PC-3 (cell line): ENCODE measurements around the gene PPM1E.

Experiments
- CTCF ChIP-seq: fragments of 300-600 bp; sonication (generic); conservative IDR thresholded peaks from 2 replicates; pipeline ENCODE4 v1.5.1; 2017; ENCODE audit warnings: antibody characterized with exemption, low read depth, mild to moderate bottlenecking, low read length
- EZH2phosphoT487 ChIP-seq: fragments of 300-600 bp; sonication (generic); IDR thresholded peaks from 2 replicates; pipeline ENCODE4 v1.6.1; 2018; ENCODE audit warnings: mild to moderate bottlenecking, antibody characterized with exemption, low read length, borderline replicate concordance

- TF ChIP-seq CTCF (peak; percentile 30; the same call in 1 of the 2 replicates), EZH2phosphoT487 (no peak)
These were observed 115.1 kb downstream of the PPM1E start for GRCh38 chr17:58870747-58871146.
